ENCODE results near the gene IYD.

IYD gene

GRCh38 chr6:150427843-150428242, 59.0 kb downstream of the IYD start:
- Histone ChIP-seq H3K9ac (no peak overlapping the region), H3K4me2 (no peak overlapping the region), H3K4me3 (IDR thresholded peaks at IDR 0.05; ENCODE audit: insufficient read depth, low read depth, low read length) (no peak overlapping the region), H2AFZ (ENCODE audit: low read depth) (no peak overlapping the region), H3K27ac (no peak overlapping the region), H3K27me3 (ENCODE audit: insufficient read depth, low read depth) (no peaks in the 10 kb centered on the region), H3K36me3 (ENCODE audit: insufficient read depth) (no peaks in the 10 kb centered on the region), H3K4me1 (ENCODE audit: low read depth, poor library complexity, severe bottlenecking) (no peaks in the 10 kb centered on the region), H4K20me1 (ENCODE audit: insufficient read depth) (no peaks in the 10 kb centered on the region), H3K79me2 (ENCODE audit: insufficient read depth, low read depth) (no peaks in the 10 kb centered on the region)
- TF ChIP-seq, protein P1, sequence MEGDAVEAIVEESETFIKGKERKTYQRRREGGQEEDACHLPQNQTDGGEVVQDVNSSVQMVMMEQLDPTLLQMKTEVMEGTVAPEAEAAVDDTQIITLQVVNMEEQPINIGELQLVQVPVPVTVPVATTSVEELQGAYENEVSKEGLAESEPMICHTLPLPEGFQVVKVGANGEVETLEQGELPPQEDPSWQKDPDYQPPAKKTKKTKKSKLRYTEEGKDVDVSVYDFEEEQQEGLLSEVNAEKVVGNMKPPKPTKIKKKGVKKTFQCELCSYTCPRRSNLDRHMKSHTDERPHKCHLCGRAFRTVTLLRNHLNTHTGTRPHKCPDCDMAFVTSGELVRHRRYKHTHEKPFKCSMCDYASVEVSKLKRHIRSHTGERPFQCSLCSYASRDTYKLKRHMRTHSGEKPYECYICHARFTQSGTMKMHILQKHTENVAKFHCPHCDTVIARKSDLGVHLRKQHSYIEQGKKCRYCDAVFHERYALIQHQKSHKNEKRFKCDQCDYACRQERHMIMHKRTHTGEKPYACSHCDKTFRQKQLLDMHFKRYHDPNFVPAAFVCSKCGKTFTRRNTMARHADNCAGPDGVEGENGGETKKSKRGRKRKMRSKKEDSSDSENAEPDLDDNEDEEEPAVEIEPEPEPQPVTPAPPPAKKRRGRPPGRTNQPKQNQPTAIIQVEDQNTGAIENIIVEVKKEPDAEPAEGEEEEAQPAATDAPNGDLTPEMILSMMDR (conservative IDR thresholded peaks at IDR 0.05; ENCODE audit: low read depth, low read length): no peak

GRCh38 chr6:150430815-150431214, 62.0 kb downstream of the IYD start:
- Histone ChIP-seq H2AFZ (ENCODE audit: low read depth) (no peak overlapping the region), H3K9ac (no peak overlapping the region)

DNA sequence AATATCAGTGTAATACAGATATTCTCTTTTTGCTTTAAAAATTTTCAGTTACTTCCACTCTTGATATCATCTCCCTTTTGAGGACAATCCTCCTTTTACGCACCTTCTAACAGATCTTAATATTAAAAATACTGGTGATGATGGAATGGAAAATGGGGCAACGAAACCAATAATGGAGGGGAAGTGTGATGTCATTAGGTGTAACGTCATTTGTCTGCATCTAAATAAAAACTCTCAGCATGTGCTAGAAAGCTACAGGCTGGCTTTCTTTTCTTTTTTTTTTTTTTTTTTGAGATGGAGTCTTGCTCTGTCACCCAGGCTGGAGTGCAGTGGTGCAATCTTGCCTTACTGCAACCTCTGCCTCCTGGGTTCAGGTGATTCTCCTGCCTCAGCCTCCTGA, 66.5 kb downstream of the IYD start:
- Histone ChIP-seq H3K4me1 (ENCODE audit: low read depth, poor library complexity, severe bottlenecking) (no peaks in the 10 kb centered on the region), H3K36me3 (ENCODE audit: insufficient read depth) (no peaks in the 10 kb centered on the region), H3K4me2 (no peak overlapping the region), H3K27ac (no peak overlapping the region), H3K79me2 (ENCODE audit: insufficient read depth, low read depth) (no peaks in the 10 kb centered on the region), H4K20me1 (ENCODE audit: insufficient read depth) (no peaks in the 10 kb centered on the region), H3K4me3 (IDR thresholded peaks at IDR 0.05; ENCODE audit: insufficient read depth, low read depth, low read length) (no peak overlapping the region), H2AFZ (ENCODE audit: low read depth) (no peak overlapping the region), H3K27me3 (ENCODE audit: insufficient read depth, low read depth) (no peaks in the 10 kb centered on the region), H3K9ac (no peak overlapping the region)
- TF ChIP-seq, protein P1 (conservative IDR thresholded peaks at IDR 0.05; ENCODE audit: low read depth, low read length): no peak

More at GRCh38 chr6:150430815-150431214, 62.0 kb downstream of the IYD start:
- Histone ChIP-seq H3K4me3 (IDR thresholded peaks at IDR 0.05; ENCODE audit: insufficient read depth, low read depth, low read length) (no peak overlapping the region), H4K20me1 (ENCODE audit: insufficient read depth) (no peaks in the 10 kb centered on the region), H3K27me3 (ENCODE audit: insufficient read depth, low read depth) (no peaks in the 10 kb centered on the region), H3K79me2 (ENCODE audit: insufficient read depth, low read depth) (no peaks in the 10 kb centered on the region), H3K4me2 (no peak overlapping the region), H3K27ac (no peak overlapping the region), H3K36me3 (ENCODE audit: insufficient read depth) (no peaks in the 10 kb centered on the region), H3K4me1 (ENCODE audit: low read depth, poor library complexity, severe bottlenecking) (no peaks in the 10 kb centered on the region)
- TF ChIP-seq, protein P1 (conservative IDR thresholded peaks at IDR 0.05; ENCODE audit: low read depth, low read length): no peak

DNA sequence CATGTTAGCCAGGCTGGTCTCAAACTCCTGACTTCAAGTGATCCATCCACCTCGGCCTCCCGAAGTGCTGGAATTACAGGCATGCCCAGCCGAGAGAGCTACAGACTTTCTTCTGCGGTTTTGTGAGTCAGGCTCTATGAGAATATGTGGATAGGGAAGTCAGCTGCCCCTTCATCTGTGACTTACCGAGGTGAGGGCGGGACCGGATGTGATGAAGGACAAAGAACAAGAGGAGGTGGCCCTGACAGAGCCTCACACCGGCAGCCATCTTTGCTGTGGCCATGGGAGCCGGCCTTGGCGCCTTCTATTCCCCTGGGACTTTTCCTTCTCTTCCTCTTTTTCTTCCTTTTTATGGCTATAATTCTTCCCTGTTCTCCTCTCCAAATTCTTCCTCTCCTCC, 67.0 kb downstream of the IYD start:
- no peak overlapping the region for H3K9ac ChIP-seq
- H3K4me2 ChIP-seq: no peak overlapping the region
- H2AFZ ChIP-seq (ENCODE audit: low read depth): no peak overlapping the region
- no peak overlapping the region for H3K4me3 ChIP-seq (IDR thresholded peaks at IDR 0.05; ENCODE audit: insufficient read depth, low read depth, low read length)
- H4K20me1 ChIP-seq (ENCODE audit: insufficient read depth): no peaks in the 10 kb centered on the region
- TF ChIP-seq, protein P1 (conservative IDR thresholded peaks at IDR 0.05; ENCODE audit: low read depth, low read length): no peak
- H3K27ac ChIP-seq: no peak overlapping the region
- H3K4me1 ChIP-seq (ENCODE audit: low read depth, poor library complexity, severe bottlenecking): no peaks in the 10 kb centered on the region
- no peaks in the 10 kb centered on the region for H3K27me3 ChIP-seq (ENCODE audit: insufficient read depth, low read depth)
- no peaks in the 10 kb centered on the region for H3K36me3 ChIP-seq (ENCODE audit: insufficient read depth)
- H3K79me2 ChIP-seq (ENCODE audit: insufficient read depth, low read depth): no peaks in the 10 kb centered on the region

Data from KMS-11 (cell line).